Lung (tissue), 12 donors: Measurements from ENCODE around the gene PHACTR1. TPM values are rescaled to one million over a fixed set of nuclear protein-coding genes. Genes with fewer than 3 reads are reported as not detected.

Experiments used
- ATAC-seq: fragments of 200-7000 bp; cut with Tn5 transposase; one replicate; pipeline ENCODE4 v1.9.1; 2020; ENCODE audit warnings: moderate number of reproducible peaks; ENCODE audit not compliant: insufficient read depth, low FRiP score
- DNase-seq, 3 donors: peaks; one replicate each; pipeline ENCODE4 v3.0.0-alpha.2; 2013 to 2017
- H3K27ac ChIP-seq, 2 donors: one replicate each; pipeline ENCODE4 v1.5.1; 2013; ENCODE audit warnings: mild to moderate bottlenecking in 2 of 2, moderate library complexity in 2 of 2, control low read depth in 1 of 2, inconsistent platforms in 1 of 2, low read depth in 1 of 2, low read length in 1 of 2
- H3K27me3 ChIP-seq, 3 donors: one replicate each; pipeline ENCODE4 v1.5.1; 2013; ENCODE audit warnings: low read length in 2 of 3; ENCODE audit not compliant: control insufficient read depth in 3 of 3, insufficient read depth in 3 of 3
- H3K36me3 ChIP-seq, 4 donors: one replicate each; pipeline ENCODE4 v1.5.1; 2013; ENCODE audit warnings: low read length in 4 of 4, mild to moderate bottlenecking in 1 of 4, moderate library complexity in 1 of 4; ENCODE audit not compliant: control insufficient read depth in 4 of 4, insufficient read depth in 4 of 4
- H3K4me1 ChIP-seq, 5 donors: one replicate each; pipeline ENCODE4 v1.5.1; 2013; ENCODE audit warnings: low read length in 5 of 5, mild to moderate bottlenecking in 2 of 5, moderate library complexity in 1 of 5; ENCODE audit not compliant: control insufficient read depth in 5 of 5, insufficient read depth in 5 of 5
- H3K4me3 ChIP-seq: one replicate; pipeline ENCODE4 v1.5.1; 2013; ENCODE audit warnings: mild to moderate bottlenecking, control low read depth, moderate library complexity
- H3K9ac ChIP-seq, 2 donors: one replicate each; pipeline ENCODE4 v1.5.1; 2013; ENCODE audit warnings: low read length in 2 of 2, control low read depth in 1 of 2; ENCODE audit not compliant: insufficient read depth in 1 of 2
- H3K9me3 ChIP-seq, 4 donors: one replicate each; pipeline ENCODE4 v1.5.1; 2013; ENCODE audit warnings: low read length in 3 of 4, mild to moderate bottlenecking in 1 of 4, moderate library complexity in 1 of 4; ENCODE audit not compliant: control insufficient read depth in 4 of 4, insufficient read depth in 3 of 4
- CTCF ChIP-seq: IDR thresholded peaks from 2 replicates; pipeline ENCODE4 v1.5.1; 2012; ENCODE audit warnings: mild to moderate bottlenecking; ENCODE audit errors: control extremely low read depth, extremely low read depth
- WGBS, 2 donors: extraction: QIAGEN DNeasy Blood & Tissue Kit; methylation state at CpG; one replicate each; pipeline ENCODE4 v1.1.7; 2013; 5-methylcytosine and 5-hydroxymethylcytosine counted together
- polyA plus RNA-seq, 2 donors: library from polyadenylated mRNA; stranded (reverse); fragments of 200-250 nt; gene quantifications; one replicate each; pipeline ENCODE4 v1.2.1, GENCODE V29; 2013
- total RNA-seq, 2 donors: library from RNA; depleted of rRNA in 1 of 2; stranded (reverse); fragments of >200 nt in 1 of 2; gene quantifications; one replicate each; pipeline ENCODE4 v1.2.1, GENCODE V29; 2014 to 2021
- donor health status: control.
- donor health status: control.
- donor health status: Bipolar disorder and iron deficiency.
- donor health status: healthy.
- donor health status: DM: yes; HTN: yes; CAD: no.

Gene PHACTR1
- total and polyA plus RNA-seq, 4 donors: 16.3 to 58.8 (median 41.9) TPM

DNA sequence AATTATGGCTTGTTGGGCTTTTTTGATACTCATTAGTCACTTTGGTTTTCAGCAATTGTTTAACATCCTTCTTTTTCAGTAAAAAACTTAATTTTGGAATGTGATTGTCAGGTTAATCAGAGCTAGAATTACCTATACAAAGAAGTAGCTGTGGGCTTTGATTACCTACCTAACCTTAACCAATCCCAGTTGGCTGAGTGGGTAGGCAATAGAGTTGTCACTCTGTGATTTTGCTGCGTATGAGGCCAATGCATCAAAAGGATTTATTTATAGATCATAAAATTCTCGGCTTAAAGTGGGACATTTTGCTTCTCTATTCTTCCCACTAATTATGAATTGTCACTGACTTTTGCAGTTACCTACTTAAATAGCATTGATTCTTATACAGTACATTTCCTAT lies 111.4 kb downstream of the PHACTR1 start:
- Histone ChIP-seq H3K27me3 (no peaks in the 10 kb centered on the region), H3K4me1 (no peaks in the 10 kb centered on the region), H3K9me3 (no peaks in the 10 kb centered on the region), H3K9ac (no peak overlapping the region), H3K4me3 (no peak overlapping the region), H3K27ac (no peak overlapping the region), H3K36me3 (no peaks in the 10 kb centered on the region)
- no peak for TF ChIP-seq CTCF
- ATAC-seq (no peak), DNase-seq (no peak)
- WGBS, 2 donors: 91 to 93% methylated on average over 2 of the region's 2 CpGs

DNA sequence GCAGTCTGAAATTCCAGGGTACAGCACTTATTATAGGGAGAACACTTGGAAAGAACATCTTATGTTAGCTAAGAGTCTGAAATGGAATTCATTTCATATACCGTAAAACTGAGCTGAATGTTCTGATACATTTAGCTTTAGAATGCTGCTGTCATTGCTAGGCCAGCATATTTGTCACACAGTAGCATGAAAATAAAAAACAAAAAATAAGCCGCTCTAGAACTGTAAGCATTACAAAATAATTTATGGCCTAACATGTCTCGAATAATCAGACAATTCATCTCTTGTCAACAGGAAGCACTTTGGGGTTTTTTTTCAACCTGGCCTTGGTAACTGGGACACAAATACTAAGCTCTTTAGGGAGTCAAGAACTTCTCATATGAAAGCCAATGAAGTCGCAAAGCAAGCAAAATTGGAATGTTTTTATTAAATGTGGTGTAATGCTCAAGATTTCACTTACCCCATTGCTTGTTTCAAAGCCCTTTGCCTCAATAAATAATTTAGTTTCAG lies 115.7 kb downstream of the PHACTR1 start:
- no peak for TF ChIP-seq CTCF
- 49 to 52% methylated on average over 4 of the region's 4 CpGs for WGBS, 2 donors
- Histone ChIP-seq H3K27me3 (no peaks in the 10 kb centered on the region), H3K9me3 (no peaks in the 10 kb centered on the region), H3K9ac (no peak overlapping the region), H3K27ac (no peak overlapping the region), H3K36me3 (no peaks in the 10 kb centered on the region), H3K4me3 (no peak overlapping the region), H3K4me1 (no peaks in the 10 kb centered on the region)
- ATAC-seq (no peak), DNase-seq (no peak)

DNA sequence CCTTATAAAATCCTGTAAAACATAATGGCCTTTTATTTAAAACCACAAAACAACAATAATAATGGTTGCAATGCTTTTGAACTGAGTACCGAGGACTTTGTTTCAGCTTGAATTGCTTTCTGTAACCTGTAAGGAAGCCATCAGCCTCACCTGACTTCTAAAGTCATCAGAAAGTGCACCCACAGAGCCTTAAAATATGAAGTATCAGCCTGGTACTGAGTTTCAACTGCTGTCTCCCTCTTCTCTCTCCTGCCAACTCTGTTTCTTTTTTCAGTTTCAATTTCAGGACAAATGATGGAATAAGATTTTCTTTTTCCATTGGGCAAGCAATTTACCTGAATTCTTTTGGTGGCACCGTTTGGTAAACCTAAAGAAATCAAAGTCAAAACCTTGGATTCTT lies 119.4 kb downstream of the PHACTR1 start:
- WGBS, 2 donors: 79 to 89% methylated on average over 2 of the region's 2 CpGs
- no peak for ATAC-seq
- Histone ChIP-seq H3K36me3 (no peaks in the 10 kb centered on the region), H3K27ac (no peak overlapping the region), H3K4me1 (no peaks in the 10 kb centered on the region), H3K9ac (no peak overlapping the region), H3K27me3 (no peaks in the 10 kb centered on the region), H3K4me3 (no peak overlapping the region), H3K9me3 (peaks cover 0 to 9% (median 2%) of the 10 kb centered on the region in 4 donors)
- no peak for DNase-seq
- no peak for TF ChIP-seq CTCF

GRCh38 chr6:12841619-12842018 lies 125.1 kb downstream of the PHACTR1 start:
- H3K9me3 ChIP-seq: peaks cover 0 to 9% (median 2%) of the 10 kb centered on the region in 4 donors
- H3K36me3 ChIP-seq: no peaks in the 10 kb centered on the region
- H3K4me1 ChIP-seq: no peaks in the 10 kb centered on the region
- no peak overlapping the region for H3K27ac ChIP-seq
- H3K27me3 ChIP-seq: no peaks in the 10 kb centered on the region
- no peak for TF ChIP-seq CTCF
- ATAC-seq (no peak), DNase-seq (no peak)
- H3K4me3 ChIP-seq: no peak overlapping the region
- no peak overlapping the region for H3K9ac ChIP-seq
- 66 to 76% methylated on average over 1 of the region's 1 CpG for WGBS, 2 donors
